WTC11 (cell line): ENCODE measurements around the gene FANCI. TPM values are rescaled to one million over a fixed set of nuclear protein-coding genes. Genes with fewer than 3 reads are reported as not detected.

ENCODE experiments used
- ATAC-seq: fragments of 200-7000 bp; cut with Tn5 transposase; 2 replicates; pipeline ENCODE4 v1.10.0; 2021; ENCODE audit warnings: mild to moderate bottlenecking, moderate library complexity
- CTCF ChIA-PET: fragments of 300-600 bp; sonication (Branson Sonifier 250); formaldehyde crosslinking; loops from one replicate; lab custom pipeline; 2021; ENCODE audit warnings: antibody characterized with exemption; lab: Charles Lee
- POLR2A ChIA-PET: fragments of 350-600 bp; sonication (Branson Sonifier 250); formaldehyde crosslinking; loops from one replicate; lab custom pipeline; 2021; ENCODE audit warnings: antibody characterized with exemption; lab: Charles Lee
- DNase-seq: peaks from one replicate; pipeline ENCODE4 v3.0.0; 2021; ENCODE audit warnings: low spot score
- H3K27ac Mint-ChIP-seq: 2 replicates; pipeline ENCODE4 v1.8.0; 2021; ENCODE audit warnings: mixed read lengths
- H3K27me3 Mint-ChIP-seq: 2 replicates; pipeline ENCODE4 v1.8.0; 2021; ENCODE audit warnings: low read depth, mild to moderate bottlenecking, moderate library complexity, mixed read lengths
- H3K36me3 Mint-ChIP-seq: 2 replicates; pipeline ENCODE4 v1.8.0; 2021; ENCODE audit warnings: mixed read lengths
- H3K4me1 Mint-ChIP-seq: 2 replicates; pipeline ENCODE4 v1.8.0; 2022; ENCODE audit warnings: mixed read lengths
- H3K4me3 Mint-ChIP-seq: 2 replicates; pipeline ENCODE4 v1.8.0; 2021; ENCODE audit warnings: mild to moderate bottlenecking, moderate library complexity, mixed read lengths
- H3K9me3 Mint-ChIP-seq: 2 replicates; pipeline ENCODE4 v1.8.0; 2021; ENCODE audit warnings: mixed read lengths
- CREM ChIP-seq: sonication (generic); formaldehyde crosslinking; IDR thresholded peaks from 2 replicates; pipeline ENCODE4 v1.8.1; 2022; ENCODE audit warnings: mild to moderate bottlenecking, missing genetic modification reagents, moderate library complexity
- ESRRA ChIP-seq: sonication (generic); formaldehyde crosslinking; IDR thresholded peaks from 2 replicates; pipeline ENCODE4 v1.8.1; 2022; ENCODE audit warnings: mild to moderate bottlenecking, missing genetic modification reagents, borderline replicate concordance
- FOXK1 ChIP-seq: sonication (generic); formaldehyde crosslinking; IDR thresholded peaks from 2 replicates; pipeline ENCODE4 v1.8.0; 2022; ENCODE audit warnings: mild to moderate bottlenecking, moderate library complexity, missing genetic modification reagents
- GRHL2 ChIP-seq: fragments of 250-450 bp; sonication (Bioruptor Pico); IDR thresholded peaks from 2 replicates; pipeline ENCODE4 v1.8.0; 2022; ENCODE audit warnings: mild to moderate bottlenecking, moderate library complexity; ENCODE audit not compliant: insufficient replicate concordance, severe bottlenecking
- JAZF1 ChIP-seq: fragments of 250-450 bp; sonication (Bioruptor Pico); IDR thresholded peaks from 2 replicates; pipeline ENCODE4 v1.9.0; 2021; ENCODE audit warnings: moderate library complexity, mild to moderate bottlenecking, inconsistent platforms
- JUN ChIP-seq: sonication (generic); formaldehyde crosslinking; IDR thresholded peaks from 2 replicates; pipeline ENCODE4 v1.8.0; 2023; ENCODE audit warnings: mild to moderate bottlenecking, missing genetic modification reagents
- NFATC4 ChIP-seq: fragments of 250-450 bp; sonication (Bioruptor Pico); IDR thresholded peaks from 2 replicates; pipeline ENCODE4 v1.9.0; 2021; ENCODE audit warnings: mild to moderate bottlenecking
- NFYB ChIP-seq: sonication (generic); formaldehyde crosslinking; conservative IDR thresholded peaks from 2 replicates; pipeline ENCODE4 v1.8.0; 2022; ENCODE audit warnings: low read depth, missing genetic modification reagents
- NR1H2 ChIP-seq: sonication (generic); formaldehyde crosslinking; IDR thresholded peaks from 2 replicates; pipeline ENCODE4 v1.9.0; 2021; ENCODE audit warnings: mild to moderate bottlenecking, moderate library complexity, missing genetic modification reagents
- NR3C1 ChIP-seq: sonication (generic); formaldehyde crosslinking; conservative IDR thresholded peaks from 2 replicates; pipeline ENCODE4 v1.8.1; 2023; ENCODE audit warnings: low read depth, mild to moderate bottlenecking, missing genetic modification reagents
- SMAD4 ChIP-seq: sonication (generic); formaldehyde crosslinking; IDR thresholded peaks from 2 replicates; pipeline ENCODE4 v1.8.0; 2022; ENCODE audit warnings: mild to moderate bottlenecking, missing genetic modification reagents
- ZNF138 ChIP-seq: sonication (generic); formaldehyde crosslinking; conservative IDR thresholded peaks from 2 replicates; pipeline ENCODE4 v1.8.1; 2022; ENCODE audit warnings: mild to moderate bottlenecking, moderate library complexity, missing genetic modification reagents
- ZNF263 ChIP-seq: sonication (generic); formaldehyde crosslinking; IDR thresholded peaks from 2 replicates; pipeline ENCODE4 v1.8.1; 2022; ENCODE audit warnings: low read depth, mild to moderate bottlenecking, moderate library complexity, missing genetic modification reagents
- ZNF423 ChIP-seq: fragments of 250-450 bp; sonication (Bioruptor Pico); IDR thresholded peaks from 2 replicates; pipeline ENCODE4 v2.1.2; 2022; ENCODE audit warnings: mild to moderate bottlenecking, moderate library complexity
- ZNF671 ChIP-seq: fragments of 250-450 bp; sonication (Bioruptor Pico); IDR thresholded peaks from 2 replicates; pipeline ENCODE4 v1.8.0; 2021; ENCODE audit warnings: mild to moderate bottlenecking
- total RNA-seq: library from RNA; stranded (reverse); gene quantifications from 3 replicates; pipeline ENCODE4 v1.2.3, GENCODE V29; 2021
- TF ChIP-seq, protein P1 (sequence below): fragments of 250-450 bp; sonication (Bioruptor Pico); conservative IDR thresholded peaks from 2 replicates; pipeline ENCODE4 v1.9.0; 2021; ENCODE audit warnings: mild to moderate bottlenecking
- TF ChIP-seq, protein P2 (sequence below): sonication (generic); formaldehyde crosslinking; IDR thresholded peaks from 2 replicates; pipeline ENCODE4 v1.8.0; 2023; ENCODE audit warnings: missing genetic modification reagents
- TF ChIP-seq, protein P3 (sequence below): fragments of 250-450 bp; sonication (Bioruptor Pico); IDR thresholded peaks from 2 replicates; pipeline ENCODE4 v1.9.0; 2021; ENCODE audit warnings: mild to moderate bottlenecking
- TF ChIP-seq, protein P4 (sequence below): fragments of 250-450 bp; sonication (Bioruptor Pico); IDR thresholded peaks from 2 replicates; pipeline ENCODE4 v2.1.2; 2022; ENCODE audit warnings: mild to moderate bottlenecking, moderate library complexity
- TF ChIP-seq, protein P5 (sequence below): sonication (generic); formaldehyde crosslinking; IDR thresholded peaks from 2 replicates; pipeline ENCODE4 v1.8.0; 2022; ENCODE audit warnings: missing genetic modification reagents

Gene FANCI
- total RNA-seq, 1 experiment from 2014 or later: 108 TPM

DNA sequence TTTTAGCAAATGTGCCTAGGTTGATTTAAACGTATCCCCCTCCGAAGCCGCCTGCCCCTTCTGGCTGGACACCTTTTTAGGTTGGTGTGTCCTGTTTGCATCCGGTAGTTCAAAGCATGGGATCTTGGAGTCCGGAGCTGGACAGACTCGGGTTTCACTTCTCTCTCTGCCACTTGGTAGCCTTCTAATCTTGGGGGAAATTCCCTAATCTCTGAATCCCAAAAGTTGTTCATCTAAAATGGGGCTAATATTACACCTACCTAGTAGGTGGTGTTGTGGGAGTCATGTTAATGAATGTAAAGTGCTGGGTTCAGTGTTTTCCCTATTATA is 760 bp downstream of the FANCI start:
- H3K4me1 Mint-ChIP-seq: peaks cover 25% of the 10 kb centered on the region
- ATAC-seq (no peak), DNase-seq (no peak)
- ChIA-PET CTCF (interaction anchor here (0.8 to 3.0 kb wide), 8 partner anchors 14 to 157 kb away, joined by 3 to 45 read pairs (median 6); no protein-coding TSS in a partner anchor), POLR2A (interaction anchor here (0.7 kb wide), 1 partner anchor 658 kb away, joined by 3 read pairs; no protein-coding TSS in a partner anchor)
- TF ChIP-seq, protein P1, sequence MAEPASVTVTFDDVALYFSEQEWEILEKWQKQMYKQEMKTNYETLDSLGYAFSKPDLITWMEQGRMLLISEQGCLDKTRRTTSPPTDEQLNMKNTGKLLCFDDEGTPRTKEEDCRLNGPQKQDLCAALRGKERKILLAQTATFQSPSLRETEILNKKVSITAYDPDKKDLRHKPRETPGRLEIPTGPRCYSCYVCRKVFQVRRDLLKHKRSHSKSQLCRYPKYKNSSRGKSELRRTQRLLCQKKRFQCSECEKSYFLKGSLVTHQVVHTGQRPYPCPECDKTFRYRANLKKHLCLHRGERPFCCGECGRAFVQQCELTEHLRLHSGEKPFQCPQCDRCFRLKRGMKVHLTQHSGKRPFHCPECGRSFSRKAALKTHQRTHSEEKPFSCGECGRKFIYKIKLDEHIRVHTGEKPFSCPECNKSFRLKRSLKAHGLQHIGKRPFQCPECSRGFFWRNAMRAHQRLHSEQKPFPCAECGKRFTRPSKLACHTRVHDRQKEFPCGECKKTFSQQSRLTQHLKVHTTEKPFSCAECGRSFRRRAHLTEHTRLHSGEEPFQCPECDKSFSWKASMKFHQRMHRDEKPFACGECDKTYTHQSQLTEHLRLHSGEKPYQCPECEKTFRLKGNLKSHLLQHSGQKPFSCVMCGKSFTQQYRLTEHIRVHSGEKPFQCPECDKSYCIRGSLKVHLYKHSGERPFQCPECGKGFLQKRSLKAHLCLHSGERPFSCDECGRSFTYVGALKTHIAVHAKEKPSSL (CRISPR knock-in tag): no peak
- no peak for TF ChIP-seq SMAD4 (CRISPR knock-in tag)
- no peak for TF ChIP-seq ZNF423 (CRISPR knock-in tag)
- TF ChIP-seq, protein P2, sequence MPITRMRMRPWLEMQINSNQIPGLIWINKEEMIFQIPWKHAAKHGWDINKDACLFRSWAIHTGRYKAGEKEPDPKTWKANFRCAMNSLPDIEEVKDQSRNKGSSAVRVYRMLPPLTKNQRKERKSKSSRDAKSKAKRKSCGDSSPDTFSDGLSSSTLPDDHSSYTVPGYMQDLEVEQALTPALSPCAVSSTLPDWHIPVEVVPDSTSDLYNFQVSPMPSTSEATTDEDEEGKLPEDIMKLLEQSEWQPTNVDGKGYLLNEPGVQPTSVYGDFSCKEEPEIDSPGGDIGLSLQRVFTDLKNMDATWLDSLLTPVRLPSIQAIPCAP (CRISPR knock-in tag): no peak
- TF ChIP-seq FOXK1 (CRISPR knock-in tag): no peak
- no peak for TF ChIP-seq CREM
- TF ChIP-seq NR3C1 (CRISPR knock-in tag): no peak
- TF ChIP-seq ZNF671: no peak
- TF ChIP-seq, protein P3, sequence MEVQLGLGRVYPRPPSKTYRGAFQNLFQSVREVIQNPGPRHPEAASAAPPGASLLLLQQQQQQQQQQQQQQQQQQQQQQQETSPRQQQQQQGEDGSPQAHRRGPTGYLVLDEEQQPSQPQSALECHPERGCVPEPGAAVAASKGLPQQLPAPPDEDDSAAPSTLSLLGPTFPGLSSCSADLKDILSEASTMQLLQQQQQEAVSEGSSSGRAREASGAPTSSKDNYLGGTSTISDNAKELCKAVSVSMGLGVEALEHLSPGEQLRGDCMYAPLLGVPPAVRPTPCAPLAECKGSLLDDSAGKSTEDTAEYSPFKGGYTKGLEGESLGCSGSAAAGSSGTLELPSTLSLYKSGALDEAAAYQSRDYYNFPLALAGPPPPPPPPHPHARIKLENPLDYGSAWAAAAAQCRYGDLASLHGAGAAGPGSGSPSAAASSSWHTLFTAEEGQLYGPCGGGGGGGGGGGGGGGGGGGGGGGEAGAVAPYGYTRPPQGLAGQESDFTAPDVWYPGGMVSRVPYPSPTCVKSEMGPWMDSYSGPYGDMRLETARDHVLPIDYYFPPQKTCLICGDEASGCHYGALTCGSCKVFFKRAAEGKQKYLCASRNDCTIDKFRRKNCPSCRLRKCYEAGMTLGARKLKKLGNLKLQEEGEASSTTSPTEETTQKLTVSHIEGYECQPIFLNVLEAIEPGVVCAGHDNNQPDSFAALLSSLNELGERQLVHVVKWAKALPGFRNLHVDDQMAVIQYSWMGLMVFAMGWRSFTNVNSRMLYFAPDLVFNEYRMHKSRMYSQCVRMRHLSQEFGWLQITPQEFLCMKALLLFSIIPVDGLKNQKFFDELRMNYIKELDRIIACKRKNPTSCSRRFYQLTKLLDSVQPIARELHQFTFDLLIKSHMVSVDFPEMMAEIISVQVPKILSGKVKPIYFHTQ (CRISPR knock-in tag): no peak
- TF ChIP-seq NR1H2 (CRISPR knock-in tag): no peak
- no peak for TF ChIP-seq GRHL2 (CRISPR knock-in tag)
- no peak for TF ChIP-seq NFYB
- no peak for TF ChIP-seq JUN (CRISPR knock-in tag)
- no peak for TF ChIP-seq ZNF263 (CRISPR knock-in tag)
- TF ChIP-seq ZNF138 (CRISPR knock-in tag): no peak
- TF ChIP-seq, protein P4, sequence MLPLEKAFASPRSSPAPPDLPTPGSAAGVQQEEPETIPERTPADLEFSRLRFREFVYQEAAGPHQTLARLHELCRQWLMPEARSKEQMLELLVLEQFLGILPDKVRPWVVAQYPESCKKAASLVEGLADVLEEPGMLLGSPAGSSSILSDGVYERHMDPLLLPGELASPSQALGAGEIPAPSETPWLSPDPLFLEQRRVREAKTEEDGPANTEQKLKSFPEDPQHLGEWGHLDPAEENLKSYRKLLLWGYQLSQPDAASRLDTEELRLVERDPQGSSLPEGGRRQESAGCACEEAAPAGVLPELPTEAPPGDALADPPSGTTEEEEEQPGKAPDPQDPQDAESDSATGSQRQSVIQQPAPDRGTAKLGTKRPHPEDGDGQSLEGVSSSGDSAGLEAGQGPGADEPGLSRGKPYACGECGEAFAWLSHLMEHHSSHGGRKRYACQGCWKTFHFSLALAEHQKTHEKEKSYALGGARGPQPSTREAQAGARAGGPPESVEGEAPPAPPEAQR (CRISPR knock-in tag): no peak
- TF ChIP-seq JAZF1 (CRISPR knock-in tag): no peak
- no peak for TF ChIP-seq NFATC4 (CRISPR knock-in tag)
- TF ChIP-seq ESRRA (CRISPR knock-in tag): no peak
- TF ChIP-seq, protein P5, sequence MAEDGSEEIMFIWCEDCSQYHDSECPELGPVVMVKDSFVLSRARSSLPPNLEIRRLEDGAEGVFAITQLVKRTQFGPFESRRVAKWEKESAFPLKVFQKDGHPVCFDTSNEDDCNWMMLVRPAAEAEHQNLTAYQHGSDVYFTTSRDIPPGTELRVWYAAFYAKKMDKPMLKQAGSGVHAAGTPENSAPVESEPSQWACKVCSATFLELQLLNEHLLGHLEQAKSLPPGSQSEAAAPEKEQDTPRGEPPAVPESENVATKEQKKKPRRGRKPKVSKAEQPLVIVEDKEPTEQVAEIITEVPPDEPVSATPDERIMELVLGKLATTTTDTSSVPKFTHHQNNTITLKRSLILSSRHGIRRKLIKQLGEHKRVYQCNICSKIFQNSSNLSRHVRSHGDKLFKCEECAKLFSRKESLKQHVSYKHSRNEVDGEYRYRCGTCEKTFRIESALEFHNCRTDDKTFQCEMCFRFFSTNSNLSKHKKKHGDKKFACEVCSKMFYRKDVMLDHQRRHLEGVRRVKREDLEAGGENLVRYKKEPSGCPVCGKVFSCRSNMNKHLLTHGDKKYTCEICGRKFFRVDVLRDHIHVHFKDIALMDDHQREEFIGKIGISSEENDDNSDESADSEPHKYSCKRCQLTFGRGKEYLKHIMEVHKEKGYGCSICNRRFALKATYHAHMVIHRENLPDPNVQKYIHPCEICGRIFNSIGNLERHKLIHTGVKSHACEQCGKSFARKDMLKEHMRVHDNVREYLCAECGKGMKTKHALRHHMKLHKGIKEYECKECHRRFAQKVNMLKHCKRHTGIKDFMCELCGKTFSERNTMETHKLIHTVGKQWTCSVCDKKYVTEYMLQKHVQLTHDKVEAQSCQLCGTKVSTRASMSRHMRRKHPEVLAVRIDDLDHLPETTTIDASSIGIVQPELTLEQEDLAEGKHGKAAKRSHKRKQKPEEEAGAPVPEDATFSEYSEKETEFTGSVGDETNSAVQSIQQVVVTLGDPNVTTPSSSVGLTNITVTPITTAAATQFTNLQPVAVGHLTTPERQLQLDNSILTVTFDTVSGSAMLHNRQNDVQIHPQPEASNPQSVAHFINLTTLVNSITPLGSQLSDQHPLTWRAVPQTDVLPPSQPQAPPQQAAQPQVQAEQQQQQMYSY (CRISPR knock-in tag): no peak
- peaks cover 21% of the 10 kb centered on the region for H3K9me3 Mint-ChIP-seq
- H3K27ac Mint-ChIP-seq: peak overlapping the region; percentile 88
- H3K27me3 Mint-ChIP-seq: peaks cover 19% of the 10 kb centered on the region
- peak overlapping the region; percentile 97 for H3K4me3 Mint-ChIP-seq
- peaks cover 32% of the 10 kb centered on the region for H3K36me3 Mint-ChIP-seq
